NCI-H1436 treated with DMSO at 0.1 percent for 48 hours (cell line): ENCODE results near the gene POLR2I.
"Not testable (repeated sequence)": the region's sequence is repeated elsewhere in the genome, so short reads cannot be mapped to it uniquely, and the experiment has no call there.

Experiments used
- DNase-seq: peaks from one replicate; lab custom pipeline; 2025; lab: John Stamatoyannopoulos, UW

Gene POLR2I

GRCh38 chr19:36131221-36131620 lies 16.5 kb upstream of the POLR2I start:
- DNase-seq = not testable (repeated sequence)

DNA sequence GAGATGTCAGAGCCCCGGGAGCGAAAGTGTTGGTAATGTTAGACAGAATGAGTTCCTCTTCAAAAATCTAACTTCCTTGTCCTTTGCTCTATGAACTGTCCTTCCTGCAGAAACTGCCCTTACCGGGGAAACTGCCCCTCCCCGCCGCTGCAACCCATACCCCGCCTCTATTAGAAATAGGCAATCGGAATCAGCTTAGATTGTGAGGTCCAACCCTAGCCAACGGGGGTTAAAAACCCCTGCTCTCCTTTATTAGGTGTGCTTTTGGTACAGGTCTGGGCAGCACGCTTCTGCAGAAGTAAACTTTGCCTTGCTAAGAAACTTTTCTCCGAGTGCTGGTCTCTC lies 13.7 kb upstream of the POLR2I start:
- no peak for DNase-seq

- DNase-seq = no peak
These were observed 10.9 kb upstream of the POLR2I start for GRCh38 chr19:36125557-36125956.

DNA sequence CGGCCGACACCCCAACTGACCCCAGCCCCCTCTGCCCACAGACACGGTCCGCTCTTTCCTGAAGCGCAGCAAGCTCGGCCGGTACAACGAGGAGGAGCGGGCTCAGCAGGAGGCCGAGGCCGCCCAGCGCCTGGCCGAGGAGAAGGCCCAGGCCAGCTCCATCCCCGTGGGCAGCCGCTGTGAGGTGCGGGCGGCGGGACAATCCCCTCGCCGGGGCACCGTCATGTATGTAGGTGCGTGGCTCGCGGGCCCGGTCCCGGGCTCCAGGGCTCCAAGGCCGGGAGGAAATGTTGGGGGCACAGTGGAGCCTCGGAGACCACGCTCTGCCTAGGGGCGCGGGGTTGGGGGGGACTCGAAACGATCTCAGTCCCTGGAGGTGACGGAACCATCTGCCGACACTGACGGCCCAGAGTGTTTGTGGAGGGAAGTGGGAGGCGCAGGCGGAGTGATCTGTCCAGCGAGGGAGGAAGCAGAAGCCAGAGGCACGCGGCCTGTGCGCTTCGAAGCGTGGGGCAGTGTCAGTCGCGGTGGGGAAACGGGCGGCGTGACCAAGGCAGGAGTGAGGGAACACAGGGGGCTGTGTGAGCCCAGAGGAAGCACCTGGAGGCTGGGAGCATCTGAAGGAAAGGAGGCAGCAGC lies 6.9 kb upstream of the POLR2I start:
- no peak for DNase-seq

DNA sequence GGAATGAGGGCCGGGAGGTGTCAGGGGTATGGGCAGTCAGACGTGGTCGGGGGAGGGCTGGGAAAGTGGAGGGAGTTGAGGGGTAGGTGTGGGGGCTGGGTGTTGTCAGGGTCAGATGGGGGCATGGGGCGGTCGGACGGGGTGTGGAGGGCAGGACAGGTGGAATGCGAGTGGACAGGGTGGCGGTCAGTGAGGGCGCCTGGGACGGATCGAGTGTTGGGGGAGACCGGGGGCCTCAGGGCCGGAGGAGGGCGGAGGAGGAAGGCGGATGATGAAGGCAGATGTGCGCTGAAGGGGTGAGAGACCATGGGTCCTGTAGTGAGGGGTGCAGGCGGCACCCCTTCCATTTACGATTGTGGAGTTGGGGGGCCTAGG lies 6.3 kb upstream of the POLR2I start:
- no peak for DNase-seq

DNA sequence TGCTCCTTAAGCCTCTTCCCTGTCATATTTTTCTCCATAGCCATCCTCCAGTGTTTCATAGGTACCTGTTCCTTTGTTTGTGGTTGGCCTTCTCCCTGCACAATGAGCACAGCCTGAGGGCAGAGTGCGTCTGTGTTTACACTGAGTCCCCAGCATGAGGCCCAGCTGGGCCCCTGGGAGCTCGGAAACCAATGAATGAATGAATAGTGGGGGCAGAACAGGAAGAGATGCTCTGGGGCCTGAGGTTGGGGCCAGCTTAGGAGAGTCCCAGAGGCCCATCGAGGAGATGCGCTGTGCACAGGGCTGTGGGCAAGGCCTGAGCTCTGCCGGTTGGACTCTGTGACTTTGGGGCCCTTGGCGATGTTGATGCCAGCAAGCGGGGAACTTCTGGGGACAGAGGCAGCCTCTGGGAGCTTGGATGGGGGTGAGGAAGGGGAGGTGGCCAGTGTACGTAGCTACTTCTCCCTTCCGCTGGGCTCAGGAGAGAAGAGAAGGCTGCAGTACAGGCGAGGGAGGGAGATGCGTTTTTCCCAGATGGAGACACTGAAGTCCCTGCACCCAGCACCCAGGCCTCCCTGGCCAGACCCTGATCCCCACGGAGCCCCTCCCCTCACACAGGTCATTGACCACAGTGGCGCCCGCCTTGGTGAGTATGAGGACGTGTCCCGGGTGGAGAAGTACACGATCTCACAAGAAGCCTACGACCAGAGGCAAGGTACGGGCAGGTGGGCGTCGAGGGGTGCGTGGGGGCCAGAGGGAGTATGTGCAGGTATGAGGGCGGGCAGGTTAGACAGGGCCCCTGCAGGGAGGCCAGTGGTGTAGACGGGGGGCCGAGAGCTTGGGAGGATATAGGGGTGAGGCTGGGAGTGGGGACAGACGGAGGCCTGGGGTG lies 5.7 kb upstream of the POLR2I start:
- no peak for DNase-seq

DNA sequence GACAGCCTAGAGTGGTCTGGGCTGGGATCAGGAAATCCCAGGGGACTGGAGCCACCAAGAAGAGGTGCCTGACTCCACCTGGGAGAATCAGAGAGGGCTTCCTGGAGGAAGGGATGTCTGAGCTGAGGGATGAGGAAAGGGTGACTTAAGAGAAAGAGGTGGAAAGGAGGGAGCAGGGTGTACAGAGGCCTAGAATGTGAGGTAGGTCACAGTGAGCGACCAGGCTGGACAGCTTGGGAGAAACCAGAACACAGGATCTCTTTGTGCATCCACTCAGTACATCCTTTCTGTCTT lies 1.6 kb upstream of the POLR2I start:
- DNase-seq = no peak

- DNase-seq = no peak
These were observed 1.0 kb upstream of the POLR2I start, which contains the start of gene TBCB for GRCh38 chr19:36115453-36116343. TBCB (plus strand) TSS chr19:36115468; CDS start chr19:36115561, 93 bp downstream.

DNA sequence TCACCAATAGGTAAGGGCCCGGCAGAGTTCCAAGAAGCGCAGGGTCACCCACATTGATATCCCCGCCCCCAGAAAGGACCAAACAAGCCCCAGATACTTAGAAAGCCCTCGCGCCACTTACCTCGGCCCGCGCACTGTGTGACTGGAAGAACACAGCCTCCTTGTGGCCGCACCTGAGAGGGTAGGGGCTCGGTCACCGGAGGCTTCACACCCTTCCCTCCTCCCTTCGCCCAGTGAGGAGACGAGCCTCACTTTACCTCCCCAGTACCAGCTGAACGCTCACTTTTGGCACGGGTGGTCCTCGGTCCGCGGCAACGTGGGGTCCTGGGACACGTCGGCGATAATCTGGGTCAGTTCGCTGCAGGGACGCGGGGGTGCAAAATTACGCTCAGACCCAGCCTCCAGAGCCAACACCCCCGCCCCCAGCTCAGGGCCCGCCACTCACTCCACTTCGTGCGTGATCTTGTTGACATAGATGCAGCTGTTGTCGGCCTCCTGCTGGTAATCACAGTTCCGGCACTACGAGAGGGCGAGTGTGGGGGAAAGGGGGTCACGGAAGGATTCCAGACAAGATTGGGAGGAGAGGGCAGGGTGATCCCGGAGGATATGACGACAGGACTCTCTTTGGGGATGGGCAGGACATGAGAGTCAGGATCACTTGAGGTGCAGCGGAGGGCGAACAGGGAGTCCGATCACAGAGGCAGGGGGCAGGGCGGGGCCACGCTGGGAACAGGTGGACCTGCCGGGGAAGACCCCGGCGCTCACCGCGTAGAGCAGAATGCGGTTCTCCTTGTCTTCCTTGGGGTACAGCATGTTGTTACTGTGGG lies 568 bp downstream of the POLR2I start:
- DNase-seq = no peak

DNA sequence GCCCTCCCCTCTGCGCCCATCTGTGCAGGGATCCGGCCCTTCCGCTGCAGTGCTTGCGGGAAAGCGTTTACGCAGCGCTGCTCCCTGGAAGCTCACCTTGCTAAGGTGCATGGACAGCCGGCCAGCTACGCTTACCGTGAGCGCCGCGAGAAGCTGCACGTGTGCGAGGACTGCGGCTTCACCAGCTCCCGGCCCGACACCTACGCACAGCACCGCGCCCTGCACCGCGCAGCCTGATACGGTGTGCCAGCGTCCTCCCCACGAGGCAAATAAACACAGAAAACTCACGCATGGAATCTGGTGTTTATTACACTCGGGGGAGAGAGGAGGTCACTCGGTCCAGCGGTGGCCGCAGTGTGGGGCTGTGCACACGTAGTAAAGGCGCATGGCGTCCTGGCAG lies 1.2 kb downstream of the POLR2I start:
- DNase-seq = no peak

- no peak for DNase-seq
These were observed 2.0 kb downstream of the POLR2I start for GRCh38 chr19:36112678-36113077.

DNA sequence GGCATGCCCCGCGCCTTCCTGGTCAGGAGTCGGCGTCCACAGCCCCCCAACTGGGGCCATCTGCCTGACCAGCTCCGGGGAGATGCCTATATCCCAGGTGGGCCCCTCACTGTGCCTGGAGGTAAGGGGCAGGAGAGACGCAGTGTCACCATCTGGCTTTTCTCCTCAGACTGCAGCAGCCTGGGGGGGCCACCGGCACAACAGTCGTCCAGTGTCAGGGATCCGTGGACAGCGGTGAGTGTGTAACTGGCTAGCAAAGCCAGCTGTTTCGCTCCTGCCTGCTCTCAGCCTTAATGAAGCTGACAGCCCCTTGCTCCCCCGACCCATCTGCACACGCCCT lies 3.5 kb downstream of the POLR2I start:
- no peak for DNase-seq

DNA sequence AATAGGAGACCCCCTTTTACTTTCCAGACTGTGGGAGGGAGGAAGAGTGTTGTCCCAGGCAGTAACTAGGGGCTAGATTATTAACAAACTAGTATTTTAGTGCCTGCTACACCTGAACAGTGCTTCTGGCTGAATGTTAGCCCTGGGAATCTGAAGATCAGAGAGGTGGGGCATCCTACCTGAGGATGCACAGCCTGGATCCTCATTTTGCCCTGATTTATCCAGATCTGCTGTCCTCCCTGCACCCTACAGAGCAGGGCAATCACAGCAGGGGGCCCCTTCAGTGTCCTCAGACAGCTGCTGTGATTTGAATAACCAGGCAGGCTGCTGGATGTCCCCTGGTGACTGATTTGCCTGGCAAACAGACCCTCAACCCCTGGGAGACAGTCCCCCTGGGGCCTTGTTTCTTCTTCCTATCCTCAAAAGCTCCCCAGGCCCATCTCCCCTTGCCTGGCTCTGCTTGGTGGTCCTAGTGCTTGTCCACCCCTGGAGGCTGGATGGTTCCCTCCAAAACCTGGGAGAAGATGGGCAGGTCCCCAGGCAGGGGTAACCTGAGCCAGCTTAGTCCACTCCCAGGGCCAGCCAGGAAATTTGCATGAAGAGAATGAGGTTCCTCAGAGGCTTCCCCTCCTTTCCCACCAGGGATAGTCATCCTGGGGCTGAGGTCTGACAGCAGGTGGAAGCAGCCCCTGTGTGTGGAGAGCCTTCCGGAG lies 4.0 kb downstream of the POLR2I start, which contains the start of gene OVOL3:
Gene OVOL3, plus strand, starts transcription at position 657 of the 713 bp plus-strand sequence. CDS start 60 bp downstream, outside the sequence.
- DNase-seq = no peak

- no peak for DNase-seq
These were observed 6.0 kb downstream of the POLR2I start for GRCh38 chr19:36108684-36109083.

- DNase-seq = no peak
These were observed 7.7 kb downstream of the POLR2I start for GRCh38 chr19:36106991-36107390.

GRCh38 chr19:36106441-36106840 lies 8.2 kb downstream of the POLR2I start:
- no peak for DNase-seq

- DNase-seq = no peak
These were observed 10.7 kb downstream of the POLR2I start for GRCh38 chr19:36103842-36104552.

DNA sequence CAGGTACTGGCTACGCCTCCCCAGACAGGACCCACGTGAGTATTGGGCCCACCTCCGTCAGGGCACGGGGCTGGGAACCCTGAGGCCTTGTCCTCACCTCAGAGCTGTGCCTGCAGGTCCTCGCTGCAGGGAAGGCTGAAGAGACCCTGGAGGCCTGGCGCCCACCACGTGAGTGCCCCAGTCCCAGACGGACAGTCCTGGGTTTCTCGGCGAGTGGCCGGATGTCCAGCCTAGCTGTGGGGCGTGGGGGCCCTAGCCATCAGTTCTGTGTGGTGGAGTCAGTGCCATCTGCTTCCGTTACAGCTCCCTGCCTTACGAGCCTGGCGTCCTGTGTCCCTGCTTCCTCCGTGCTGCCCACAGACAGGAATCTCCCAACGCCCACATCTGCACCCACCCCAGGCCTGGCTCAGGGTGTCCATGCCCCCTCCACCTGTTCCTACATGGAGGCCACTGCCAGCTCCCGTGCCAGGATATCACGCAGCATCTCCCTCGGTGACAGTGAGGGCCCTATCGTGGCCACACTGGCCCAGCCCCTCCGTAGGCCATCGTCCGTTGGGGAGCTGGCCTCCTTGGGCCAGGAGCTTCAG lies 11.5 kb downstream of the POLR2I start:
- no peak for DNase-seq

GRCh38 chr19:36101550-36102327 lies 12.9 kb downstream of the POLR2I start:
- no peak for DNase-seq
